Neural cell (in vitro differentiated cells): Measurements from ENCODE around the gene UNC5C. TPM values are rescaled to one million over a fixed set of nuclear protein-coding genes. Genes with fewer than 3 reads are reported as not detected.

Experiments used
- H2AFZ ChIP-seq: fragments of 200-600, 300-800 bp; sonication (generic), shearing (Covaris generic); 2 replicates; pipeline ENCODE4 v1.6.0; 2014; ENCODE audit warnings: low read depth, mild to moderate bottlenecking, antibody characterized with exemption, low read length, moderate library complexity
- H3F3A ChIP-seq: fragments of 200-600 bp; shearing (Covaris generic); 2 replicates; pipeline ENCODE4 v1.6.1; 2016; ENCODE audit warnings: mild to moderate bottlenecking, moderate library complexity, mixed read lengths, antibody characterized with exemption, low read length; ENCODE audit not compliant: insufficient read depth, poor library complexity, severe bottlenecking
- H3K27ac ChIP-seq: fragments of 200-600, 300-800 bp; sonication (generic), shearing (Covaris generic); 2 replicates; pipeline ENCODE4 v1.5.1; 2014; ENCODE audit warnings: mild to moderate bottlenecking, low read length, moderate library complexity
- H3K27me3 ChIP-seq: fragments of 300-800, 200-600 bp; sonication (generic), shearing (Covaris generic); 2 replicates; pipeline ENCODE4 v1.6.0; 2014; ENCODE audit warnings: mild to moderate bottlenecking, low read depth, low read length, moderate library complexity; ENCODE audit not compliant: insufficient read depth
- H3K36me3 ChIP-seq: fragments of 300-800, 200-600 bp; sonication (generic), shearing (Covaris generic); 2 replicates; pipeline ENCODE4 v1.5.1; 2014; ENCODE audit warnings: mild to moderate bottlenecking, antibody characterized with exemption, low read length, moderate library complexity; ENCODE audit not compliant: insufficient read depth
- H3K4me2 ChIP-seq: fragments of 300-800, 200-600 bp; sonication (generic), shearing (Covaris generic); 2 replicates; pipeline ENCODE4 v1.6.0; 2014; ENCODE audit warnings: mild to moderate bottlenecking, low read length
- H3K4me3 ChIP-seq: fragments of 300-800, 200-600 bp; sonication (generic), shearing (Covaris generic); 2 replicates; pipeline ENCODE4 v1.5.1; 2014; ENCODE audit warnings: mild to moderate bottlenecking, low read length, moderate library complexity
- H3K79me2 ChIP-seq: fragments of 200-600 bp; shearing (Covaris generic); replicated peaks from 2 replicates; pipeline ENCODE4 v1.6.0; 2014; ENCODE audit warnings: mild to moderate bottlenecking, low read length, moderate library complexity; ENCODE audit not compliant: insufficient read depth
- H3K9ac ChIP-seq: fragments of 300-800, 200-600 bp; sonication (generic), shearing (Covaris generic); 2 replicates; pipeline ENCODE4 v1.6.1; 2016; ENCODE audit warnings: mild to moderate bottlenecking, low read length, mixed read lengths
- H3K9me2 ChIP-seq: fragments of 200-600 bp; shearing (Covaris generic); 2 replicates; pipeline ENCODE4 v1.6.1; 2016; ENCODE audit warnings: mild to moderate bottlenecking, low read length, mixed read lengths; ENCODE audit not compliant: insufficient read depth
- H3K9me3 ChIP-seq: fragments of 200-600, 300-800 bp; sonication (generic), shearing (Covaris generic); 2 replicates; pipeline ENCODE4 v1.6.1; 2016; ENCODE audit warnings: mild to moderate bottlenecking, mixed run types, low read length, moderate library complexity, mixed read lengths
- H4K20me1 ChIP-seq: fragments of 200-600 bp; shearing (Covaris generic); 2 replicates; pipeline ENCODE4 v1.6.1; 2016; ENCODE audit warnings: mild to moderate bottlenecking, mixed run types; ENCODE audit not compliant: insufficient read depth
- CTCF ChIP-seq: fragments of 450-650 bp; IDR thresholded peaks from 2 replicates; pipeline ENCODE4 v1.5.1; 2014; ENCODE audit warnings: antibody characterized with exemption, mild to moderate bottlenecking, moderate library complexity; ENCODE audit not compliant: poor library complexity, severe bottlenecking
- EP300 ChIP-seq: fragments of 450-650 bp; conservative IDR thresholded peaks from 2 replicates; pipeline ENCODE4 v1.6.1; 2014; ENCODE audit warnings: antibody characterized with exemption, mild to moderate bottlenecking, moderate library complexity; ENCODE audit not compliant: poor library complexity, severe bottlenecking
- EZH2 ChIP-seq: fragments of 200-600, 300-800 bp; shearing (Covaris generic), sonication (generic); IDR thresholded peaks from 2 replicates; pipeline ENCODE4 v1.6.1; 2014; ENCODE audit warnings: antibody characterized with exemption, low read length, borderline replicate concordance, mild to moderate bottlenecking; ENCODE audit not compliant: insufficient read depth, poor library complexity, severe bottlenecking
- MXI1 ChIP-seq: fragments of 450-650 bp; conservative IDR thresholded peaks from 2 replicates; pipeline ENCODE4 v1.6.1; 2014; ENCODE audit warnings: antibody characterized with exemption, mild to moderate bottlenecking; ENCODE audit not compliant: poor library complexity, severe bottlenecking
- POLR2AphosphoS5 ChIP-seq: IDR thresholded peaks from 2 replicates; pipeline ENCODE4 v1.6.1; 2012
- RAD21 ChIP-seq: fragments of 450-650 bp; conservative IDR thresholded peaks from 2 replicates; pipeline ENCODE4 v1.6.1; 2014; ENCODE audit warnings: antibody characterized with exemption, mild to moderate bottlenecking, moderate library complexity
- SMC3 ChIP-seq: fragments of 450-650 bp; conservative IDR thresholded peaks from 2 replicates; pipeline ENCODE4 v1.6.1; 2014; ENCODE audit warnings: antibody characterized with exemption, mild to moderate bottlenecking, moderate library complexity; ENCODE audit not compliant: poor library complexity
- TAF1 ChIP-seq: IDR thresholded peaks from 2 replicates; pipeline ENCODE4 v1.6.1; 2012; ENCODE audit warnings: low read depth
- polyA plus RNA-seq: library from polyadenylated mRNA; depleted of rRNA; stranded (reverse); fragments of >200 nt; gene quantifications from 2 replicates; pipeline ENCODE4 v1.2.3, GENCODE V29; 2014
- TF ChIP-seq, protein P1 (sequence below): IDR thresholded peaks from 2 replicates; pipeline ENCODE4 v1.6.1; 2012; ENCODE audit warnings: borderline replicate concordance

UNC5C gene
- polyA plus RNA-seq, 1 donor from 2014 or later = 0.56 TPM

DNA sequence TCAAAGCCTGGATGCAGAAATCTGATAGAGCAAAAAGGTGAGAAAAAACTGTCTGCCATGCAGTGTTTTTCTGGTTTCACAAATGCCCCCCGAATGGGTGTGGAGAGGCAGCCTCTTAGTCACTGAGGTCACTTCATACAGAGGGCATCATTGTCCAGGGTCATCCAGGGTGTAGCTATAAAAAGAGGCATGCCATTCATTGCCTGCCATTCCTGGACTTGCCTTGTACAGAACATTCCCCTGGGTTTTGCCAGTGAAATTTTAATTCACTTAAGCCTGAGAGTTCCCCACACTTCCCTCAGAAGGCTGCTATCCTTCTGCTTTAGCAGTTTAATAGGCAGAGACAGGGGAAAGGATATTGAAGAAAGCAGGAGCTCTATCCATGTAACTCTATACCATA, 230.3 kb downstream of the UNC5C start:
- Histone ChIP-seq H3K79me2 (no peaks in the 10 kb centered on the region), H3F3A (no peaks in the 10 kb centered on the region), H3K36me3 (no peaks in the 10 kb centered on the region), H3K27ac (no peak overlapping the region), H3K4me3 (no peak overlapping the region), H3K9ac (no peak overlapping the region), H3K27me3 (no peaks in the 10 kb centered on the region), H2AFZ (no peak overlapping the region), H3K9me2 (no peaks in the 10 kb centered on the region), H3K9me3 (no peaks in the 10 kb centered on the region), H3K4me2 (no peak overlapping the region), H4K20me1 (no peaks in the 10 kb centered on the region)
- no peak for TF ChIP-seq EP300

DNA sequence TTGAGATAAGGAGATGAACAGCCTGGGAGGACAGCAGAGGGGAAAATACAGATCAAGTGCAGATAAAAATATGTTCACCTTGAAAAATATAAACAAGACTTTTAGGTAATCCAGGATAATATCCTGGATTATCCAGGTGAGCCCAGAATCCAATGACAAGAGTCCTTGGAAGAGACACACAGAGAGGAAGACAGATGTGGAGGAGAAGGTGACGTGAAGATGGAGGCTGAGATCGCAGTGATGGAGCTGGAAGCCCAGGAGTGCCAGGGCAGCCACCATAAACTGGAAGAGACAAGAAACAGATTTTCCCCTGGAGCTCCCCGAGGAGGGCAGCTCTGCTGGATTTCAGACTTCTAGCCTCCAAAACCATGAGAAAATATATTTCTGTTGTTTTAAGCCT, 230.7 kb downstream of the UNC5C start:
- Histone ChIP-seq H2AFZ (no peak overlapping the region), H3K27ac (no peak overlapping the region), H3K4me2 (no peak overlapping the region), H4K20me1 (no peaks in the 10 kb centered on the region), H3K9ac (no peak overlapping the region), H3K9me2 (no peaks in the 10 kb centered on the region), H3K79me2 (no peaks in the 10 kb centered on the region), H3K4me3 (no peak overlapping the region), H3K9me3 (no peaks in the 10 kb centered on the region), H3F3A (no peaks in the 10 kb centered on the region), H3K36me3 (no peaks in the 10 kb centered on the region), H3K27me3 (no peaks in the 10 kb centered on the region)
- TF ChIP-seq POLR2AphosphoS5 (no peak), EZH2 (no peak), CTCF (no peak), MXI1 (no peak), TAF1 (no peak)

DNA sequence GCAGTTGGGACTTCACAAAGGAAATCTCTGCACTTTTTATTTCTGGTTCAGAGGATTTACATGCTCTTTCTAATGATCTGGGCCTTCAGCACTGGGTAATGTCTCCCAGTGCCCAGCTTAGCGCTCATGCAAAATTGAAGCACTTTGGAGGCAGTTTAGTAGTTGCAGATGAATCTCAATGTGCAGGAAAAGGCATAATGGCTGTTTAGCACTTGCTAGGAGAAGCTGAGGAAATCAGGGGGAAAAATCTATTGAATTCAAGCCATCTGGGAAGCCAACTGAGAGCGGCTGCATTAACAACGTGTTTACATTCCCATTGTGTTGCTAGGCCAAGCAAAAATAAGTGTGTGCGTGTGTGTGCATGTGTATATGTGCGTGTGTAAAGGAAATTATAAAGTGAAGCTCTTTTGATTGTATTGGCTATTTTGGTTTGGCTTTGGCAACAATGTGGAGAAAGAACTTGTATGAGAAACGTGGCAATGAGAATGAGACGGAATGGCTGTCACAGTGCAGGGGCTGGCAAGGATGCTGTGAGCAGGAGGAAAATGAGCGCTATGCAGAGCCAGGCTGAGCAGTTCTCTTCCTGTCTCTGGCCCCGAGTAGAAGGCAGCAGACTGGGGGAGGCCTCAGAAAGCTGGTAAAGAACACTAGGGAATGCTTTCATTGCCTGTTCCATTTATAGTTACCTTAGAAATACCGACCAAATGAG, 231.5 kb downstream of the UNC5C start:
- Histone ChIP-seq H3K36me3 (no peaks in the 10 kb centered on the region), H3K9me3 (no peaks in the 10 kb centered on the region), H3F3A (no peaks in the 10 kb centered on the region), H3K9ac (no peak overlapping the region), H3K4me3 (no peak overlapping the region), H3K9me2 (no peaks in the 10 kb centered on the region), H3K4me2 (no peak overlapping the region), H3K27me3 (no peaks in the 10 kb centered on the region), H3K27ac (no peak overlapping the region), H3K79me2 (no peaks in the 10 kb centered on the region), H2AFZ (no peak overlapping the region), H4K20me1 (no peaks in the 10 kb centered on the region)
- no peak for TF ChIP-seq MXI1
- TF ChIP-seq SMC3 = no peak
- TF ChIP-seq RAD21 = no peak
- TF ChIP-seq TAF1 = no peak
- TF ChIP-seq, protein P1, sequence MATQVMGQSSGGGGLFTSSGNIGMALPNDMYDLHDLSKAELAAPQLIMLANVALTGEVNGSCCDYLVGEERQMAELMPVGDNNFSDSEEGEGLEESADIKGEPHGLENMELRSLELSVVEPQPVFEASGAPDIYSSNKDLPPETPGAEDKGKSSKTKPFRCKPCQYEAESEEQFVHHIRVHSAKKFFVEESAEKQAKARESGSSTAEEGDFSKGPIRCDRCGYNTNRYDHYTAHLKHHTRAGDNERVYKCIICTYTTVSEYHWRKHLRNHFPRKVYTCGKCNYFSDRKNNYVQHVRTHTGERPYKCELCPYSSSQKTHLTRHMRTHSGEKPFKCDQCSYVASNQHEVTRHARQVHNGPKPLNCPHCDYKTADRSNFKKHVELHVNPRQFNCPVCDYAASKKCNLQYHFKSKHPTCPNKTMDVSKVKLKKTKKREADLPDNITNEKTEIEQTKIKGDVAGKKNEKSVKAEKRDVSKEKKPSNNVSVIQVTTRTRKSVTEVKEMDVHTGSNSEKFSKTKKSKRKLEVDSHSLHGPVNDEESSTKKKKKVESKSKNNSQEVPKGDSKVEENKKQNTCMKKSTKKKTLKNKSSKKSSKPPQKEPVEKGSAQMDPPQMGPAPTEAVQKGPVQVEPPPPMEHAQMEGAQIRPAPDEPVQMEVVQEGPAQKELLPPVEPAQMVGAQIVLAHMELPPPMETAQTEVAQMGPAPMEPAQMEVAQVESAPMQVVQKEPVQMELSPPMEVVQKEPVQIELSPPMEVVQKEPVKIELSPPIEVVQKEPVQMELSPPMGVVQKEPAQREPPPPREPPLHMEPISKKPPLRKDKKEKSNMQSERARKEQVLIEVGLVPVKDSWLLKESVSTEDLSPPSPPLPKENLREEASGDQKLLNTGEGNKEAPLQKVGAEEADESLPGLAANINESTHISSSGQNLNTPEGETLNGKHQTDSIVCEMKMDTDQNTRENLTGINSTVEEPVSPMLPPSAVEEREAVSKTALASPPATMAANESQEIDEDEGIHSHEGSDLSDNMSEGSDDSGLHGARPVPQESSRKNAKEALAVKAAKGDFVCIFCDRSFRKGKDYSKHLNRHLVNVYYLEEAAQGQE = no peak
- no peak for TF ChIP-seq POLR2AphosphoS5
- TF ChIP-seq EZH2 = no peak
- TF ChIP-seq CTCF = no peak
- no peak for TF ChIP-seq EP300
